Spleen (tissue), 7 donors: ENCODE results near the gene RAB40C.

Experiments used
- POLR2A ChIP-seq, 3 donors: fragments of 450-650 bp; IDR thresholded peaks; one replicate each; pipeline ENCODE4 v1.5.1; 2017; ENCODE audit warnings: antibody characterized with exemption in 3 of 3, mild to moderate bottlenecking in 1 of 3
- TF ChIP-seq, protein P1 (sequence below), 11 experiments: fragments of 200-600 bp in 7 of 11; fragments of 450-650 bp in 4 of 11; sonication (generic) in 4 of 11; IDR thresholded peaks in 8 of 11; conservative IDR thresholded peaks in 3 of 11; 1 replicate in 7 of 11; 2 replicates in 4 of 11; pipeline versions ENCODE4 v1.4.0 to v1.8.0; 2016 to 2021; ENCODE audit warnings: antibody characterized with exemption in 11 of 11, inconsistent platforms in 4 of 11, mild to moderate bottlenecking in 1 of 11
- donor health status: DM: no; HTN: no; CAD: no; lungs with moderate emphysema.
- donor health status: DM: no; HTN: no; CAD: no.
- donor health status: DM: no; HTN: no; CAD: no.

GRCh38 chr16:591892-592517 lies 2.1 kb downstream of the RAB40C start:
- no peak for TF ChIP-seq POLR2A (IDR thresholded peaks at IDR 0.05)
- TF ChIP-seq, protein P1, sequence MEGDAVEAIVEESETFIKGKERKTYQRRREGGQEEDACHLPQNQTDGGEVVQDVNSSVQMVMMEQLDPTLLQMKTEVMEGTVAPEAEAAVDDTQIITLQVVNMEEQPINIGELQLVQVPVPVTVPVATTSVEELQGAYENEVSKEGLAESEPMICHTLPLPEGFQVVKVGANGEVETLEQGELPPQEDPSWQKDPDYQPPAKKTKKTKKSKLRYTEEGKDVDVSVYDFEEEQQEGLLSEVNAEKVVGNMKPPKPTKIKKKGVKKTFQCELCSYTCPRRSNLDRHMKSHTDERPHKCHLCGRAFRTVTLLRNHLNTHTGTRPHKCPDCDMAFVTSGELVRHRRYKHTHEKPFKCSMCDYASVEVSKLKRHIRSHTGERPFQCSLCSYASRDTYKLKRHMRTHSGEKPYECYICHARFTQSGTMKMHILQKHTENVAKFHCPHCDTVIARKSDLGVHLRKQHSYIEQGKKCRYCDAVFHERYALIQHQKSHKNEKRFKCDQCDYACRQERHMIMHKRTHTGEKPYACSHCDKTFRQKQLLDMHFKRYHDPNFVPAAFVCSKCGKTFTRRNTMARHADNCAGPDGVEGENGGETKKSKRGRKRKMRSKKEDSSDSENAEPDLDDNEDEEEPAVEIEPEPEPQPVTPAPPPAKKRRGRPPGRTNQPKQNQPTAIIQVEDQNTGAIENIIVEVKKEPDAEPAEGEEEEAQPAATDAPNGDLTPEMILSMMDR (IDR thresholded peaks at IDR 0.05 in 8 of 11, conservative IDR thresholded peaks at IDR 0.05 in 3 of 11), result no peak
